DMS 273 (cell line): ENCODE data around the gene LRRK2.
"Not testable (repeated sequence)": the region's sequence is repeated elsewhere in the genome, so short reads cannot be mapped to it uniquely, and the experiment has no call there.

ENCODE experiments used
- DNase-seq: peaks from one replicate; lab custom pipeline; 2025; ENCODE audit not compliant: unreplicated experiment; lab: John Stamatoyannopoulos, UW

LRRK2 gene

GRCh38 chr12:40312982-40313576 is 88.3 kb downstream of the LRRK2 start:
- DNase-seq = peak; percentile 25

GRCh38 chr12:40313928-40314327 is 89.1 kb downstream of the LRRK2 start:
- DNase-seq = no peak

GRCh38 chr12:40314927-40315326 is 90.1 kb downstream of the LRRK2 start:
- no peak for DNase-seq

- no peak for DNase-seq
Observed at GRCh38 chr12:40315375-40315774, 90.6 kb downstream of the LRRK2 start.

GRCh38 chr12:40324261-40324660 is 99.5 kb downstream of the LRRK2 start:
- DNase-seq = no peak

- peak; percentile 64 for DNase-seq
Observed at GRCh38 chr12:40325349-40325960, 100.7 kb downstream of the LRRK2 start.

GRCh38 chr12:40327535-40327934 is 102.7 kb downstream of the LRRK2 start:
- no peak for DNase-seq

GRCh38 chr12:40330180-40330579 is 105.4 kb downstream of the LRRK2 start:
- DNase-seq = no peak

- DNase-seq = no peak
Observed at GRCh38 chr12:40331886-40332285, 107.1 kb downstream of the LRRK2 start.

GRCh38 chr12:40335991-40336390 is 111.2 kb downstream of the LRRK2 start:
- DNase-seq = no peak

GRCh38 chr12:40336573-40337199 is 111.9 kb downstream of the LRRK2 start:
- peak; percentile 37 for DNase-seq

- DNase-seq = no peak
Observed at GRCh38 chr12:40338071-40338470, 113.3 kb downstream of the LRRK2 start.

GRCh38 chr12:40338621-40339020 is 113.8 kb downstream of the LRRK2 start:
- no peak for DNase-seq

GRCh38 chr12:40342010-40342409 is 117.2 kb downstream of the LRRK2 start:
- DNase-seq = no peak

GRCh38 chr12:40343124-40343523 is 118.3 kb downstream of the LRRK2 start:
- DNase-seq = no peak

GRCh38 chr12:40344312-40344711 is 119.5 kb downstream of the LRRK2 start:
- DNase-seq = no peak

- peak; percentile 1 for DNase-seq
Observed at GRCh38 chr12:40351976-40352375, 127.2 kb downstream of the LRRK2 start.

- DNase-seq = no peak
Observed at GRCh38 chr12:40375076-40375475, 150.3 kb downstream of the LRRK2 start.

- DNase-seq = no peak
Observed at GRCh38 chr12:40376533-40377267, 151.9 kb downstream of the LRRK2 start.

GRCh38 chr12:40378691-40379090 is 153.9 kb downstream of the LRRK2 start:
- DNase-seq = no peak

GRCh38 chr12:40382217-40382616 is 157.4 kb downstream of the LRRK2 start:
- DNase-seq = no peak

GRCh38 chr12:40387279-40387678 is 162.5 kb downstream of the LRRK2 start:
- DNase-seq = not testable (repeated sequence)
